Astrocyte (in vitro differentiated cells and primary cell): Measurements from ENCODE around the gene CASKIN2. TPM values are rescaled to one million over a fixed set of nuclear protein-coding genes. Genes with fewer than 3 reads are reported as not detected.

Source experiments
- DNase-seq: peaks from one replicate; pipeline ENCODE4 v3.0.0-alpha.2; 2010; ENCODE audit warnings: low read depth
- FAIRE-seq: peaks from 2 replicates; lab custom pipeline; 2011; peaks lifted over from hg19 to GRCh38; lab: Jason Lieb, UNC
- H2AFZ ChIP-seq: 2 replicates; pipeline ENCODE4 v1.6.0; 2012; ENCODE audit warnings: low read depth, low read length, inconsistent platforms
- H3K27ac ChIP-seq: 2 replicates; pipeline ENCODE4 v1.5.1; 2011; ENCODE audit warnings: low read depth, low read length, inconsistent platforms
- H3K27me3 ChIP-seq: 2 replicates; pipeline ENCODE4 v1.6.0; 2011; ENCODE audit warnings: low read length, inconsistent platforms; ENCODE audit not compliant: insufficient read depth
- H3K36me3 ChIP-seq: 2 replicates; pipeline ENCODE4 v1.5.1; 2011; ENCODE audit warnings: low read length, inconsistent platforms; ENCODE audit not compliant: insufficient read depth
- H3K4me1 ChIP-seq: 2 replicates; pipeline ENCODE4 v1.5.1; 2011; ENCODE audit warnings: low read length, inconsistent platforms; ENCODE audit not compliant: insufficient read depth
- H3K4me2 ChIP-seq: 2 replicates; pipeline ENCODE4 v1.6.0; 2012; ENCODE audit warnings: low read length, inconsistent platforms
- H3K4me3 ChIP-seq: 2 replicates; pipeline ENCODE4 v1.5.1; 2011; ENCODE audit warnings: low read depth, mild to moderate bottlenecking, low read length, inconsistent platforms; ENCODE audit not compliant: insufficient read depth
- H3K79me2 ChIP-seq: 2 replicates; pipeline ENCODE4 v1.6.0; 2012; ENCODE audit warnings: mild to moderate bottlenecking, low read length, inconsistent platforms; ENCODE audit not compliant: insufficient read depth
- H3K9ac ChIP-seq: 2 replicates; pipeline ENCODE4 v1.6.0; 2012; ENCODE audit warnings: mild to moderate bottlenecking, low read length, inconsistent platforms
- H3K9me3 ChIP-seq: 2 replicates; pipeline ENCODE4 v1.5.1; 2012; ENCODE audit warnings: low read depth, mild to moderate bottlenecking, low read length, inconsistent platforms; ENCODE audit not compliant: insufficient read depth
- H4K20me1 ChIP-seq: 2 replicates; pipeline ENCODE4 v1.6.0; 2012; ENCODE audit warnings: low read length, inconsistent platforms; ENCODE audit not compliant: insufficient read depth
- H3K27ac Mint-ChIP-seq: one replicate; pipeline ENCODE4 v1.8.0; 2021; ENCODE audit warnings: mild to moderate bottlenecking, mixed read lengths; ENCODE audit not compliant: unreplicated experiment
- H3K27me3 Mint-ChIP-seq: one replicate; pipeline ENCODE4 v1.8.0; 2021; ENCODE audit warnings: low read depth, mixed read lengths; ENCODE audit not compliant: unreplicated experiment
- H3K36me3 Mint-ChIP-seq: one replicate; pipeline ENCODE4 v1.8.0; 2021; ENCODE audit warnings: low read depth, mixed read lengths; ENCODE audit not compliant: unreplicated experiment
- H3K4me1 Mint-ChIP-seq: one replicate; pipeline ENCODE4 v1.8.0; 2021; ENCODE audit warnings: low read depth, mixed read lengths; ENCODE audit not compliant: unreplicated experiment
- H3K4me3 Mint-ChIP-seq: one replicate; pipeline ENCODE4 v1.8.0; 2021; ENCODE audit warnings: mild to moderate bottlenecking, moderate library complexity, mixed read lengths; ENCODE audit not compliant: unreplicated experiment
- H3K9me3 Mint-ChIP-seq: one replicate; pipeline ENCODE4 v1.8.0; 2021; ENCODE audit warnings: mild to moderate bottlenecking, mixed read lengths; ENCODE audit not compliant: unreplicated experiment
- CTCF ChIP-seq: IDR thresholded peaks from 2 replicates; pipeline ENCODE4 v1.5.1; 2011; ENCODE audit warnings: low read depth, mild to moderate bottlenecking, inconsistent platforms, low read length, moderate library complexity; ENCODE audit not compliant: insufficient read depth
- EZH2 ChIP-seq: IDR thresholded peaks from 2 replicates; pipeline ENCODE4 v1.6.1; 2012; ENCODE audit warnings: mild to moderate bottlenecking, low read length, inconsistent platforms; ENCODE audit not compliant: insufficient read depth
- total RNA-seq: library from RNA; stranded (reverse); gene quantifications from 2 replicates; pipeline ENCODE4 v1.2.1, GENCODE V29; 2021

CASKIN2 gene
- total RNA-seq, 1 donor from 2014 or later, result 22.8 TPM

- FAIRE-seq (no peak), DNase-seq (no peak)
- H3K9me3 ChIP-seq, result no peaks in the 10 kb centered on the region
- no peak for TF ChIP-seq EZH2
- no peak for TF ChIP-seq CTCF
- H3K79me2 ChIP-seq, result peaks cover 50% of the 10 kb centered on the region
- H3K4me2 ChIP-seq, result peak overlapping the region; percentile 100
- H2AFZ ChIP-seq, result peak overlapping the region; percentile 76
- Mint-ChIP-seq H3K4me1 (peaks cover 6% of the 10 kb centered on the region), H3K4me3 (peak overlapping the region; percentile 80), H3K9me3 (peaks cover 4% of the 10 kb centered on the region), H3K27ac (no peak overlapping the region), H3K36me3 (peaks cover 11% of the 10 kb centered on the region), H3K27me3 (no peaks in the 10 kb centered on the region)
- peak overlapping the region; percentile 84 for H3K9ac ChIP-seq
- H3K27ac ChIP-seq, result peak overlapping the region; percentile 56
- no peaks in the 10 kb centered on the region for H3K36me3 ChIP-seq
- H3K4me1 ChIP-seq, result peaks cover 24% of the 10 kb centered on the region
- no peaks in the 10 kb centered on the region for H3K27me3 ChIP-seq
- peak overlapping the region; percentile 70 for H3K4me3 ChIP-seq
- H4K20me1 ChIP-seq, result peaks cover 67% of the 10 kb centered on the region
Measured at GRCh38 chr17:75514299-75514918, 928 bp downstream of the CASKIN2 start.

GRCh38 chr17:75513641-75514000, 1.7 kb downstream of the CASKIN2 start:
- FAIRE-seq (no peak), DNase-seq (no peak)
- peak overlapping the region; percentile 40 for H3K4me3 Mint-ChIP-seq
- H3K4me2 ChIP-seq, result peak overlapping the region; percentile 100
- H3K9me3 ChIP-seq, result no peaks in the 10 kb centered on the region
- H3K4me1 Mint-ChIP-seq, result peaks cover 7% of the 10 kb centered on the region
- no peak overlapping the region for H2AFZ ChIP-seq
- peak overlapping the region; percentile 84 for H3K9ac ChIP-seq
- no peaks in the 10 kb centered on the region for H3K27me3 Mint-ChIP-seq
- no peak overlapping the region for H3K27ac ChIP-seq
- TF ChIP-seq EZH2, result no peak
- TF ChIP-seq CTCF, result no peak
- peak overlapping the region; percentile 70 for H3K4me3 ChIP-seq
- H3K27ac Mint-ChIP-seq, result no peak overlapping the region
- H3K36me3 Mint-ChIP-seq, result peaks cover 10% of the 10 kb centered on the region
- H3K79me2 ChIP-seq, result peaks cover 55% of the 10 kb centered on the region
- H4K20me1 ChIP-seq, result peaks cover 74% of the 10 kb centered on the region
- no peaks in the 10 kb centered on the region for H3K27me3 ChIP-seq
- H3K36me3 ChIP-seq, result no peaks in the 10 kb centered on the region
- H3K9me3 Mint-ChIP-seq, result peaks cover 4% of the 10 kb centered on the region
- H3K4me1 ChIP-seq, result peaks cover 25% of the 10 kb centered on the region

- FAIRE-seq, result no peak
Measured at GRCh38 chr17:75512926-75513640, 2.3 kb downstream of the CASKIN2 start.

More at GRCh38 chr17:75512926-75513640, 2.3 kb downstream of the CASKIN2 start:
- no peak overlapping the region for H3K27ac Mint-ChIP-seq
- H3K9me3 Mint-ChIP-seq, result peaks cover 3% of the 10 kb centered on the region
- Histone ChIP-seq H3K9ac (peak overlapping the region; percentile 84), H3K4me1 (peaks cover 29% of the 10 kb centered on the region), H2AFZ (no peak overlapping the region), H3K9me3 (no peaks in the 10 kb centered on the region), H4K20me1 (peaks cover 74% of the 10 kb centered on the region), H3K4me3 (no peak overlapping the region), H3K79me2 (peaks cover 60% of the 10 kb centered on the region), H3K27ac (no peak overlapping the region), H3K4me2 (peak overlapping the region; percentile 100), H3K36me3 (no peaks in the 10 kb centered on the region), H3K27me3 (no peaks in the 10 kb centered on the region)
- DNase-seq, result no peak
- peaks cover 6% of the 10 kb centered on the region for H3K36me3 Mint-ChIP-seq
- peaks cover 7% of the 10 kb centered on the region for H3K4me1 Mint-ChIP-seq
- no peak overlapping the region for H3K4me3 Mint-ChIP-seq
- no peaks in the 10 kb centered on the region for H3K27me3 Mint-ChIP-seq
- TF ChIP-seq EZH2, result no peak
- TF ChIP-seq CTCF, result no peak
